Stimulated activated CD4-positive, alpha-beta T cell treated with anti-CD3 and anti-CD28 coated beads, Interleukin-15, amount 100 ng/mL, for 48 hours (primary cell): Measurements from ENCODE around the gene JARID2.

ENCODE experiments used
- DNase-seq, 2 donors: peaks; one replicate each; pipeline ENCODE4 v3.0.0-alpha.2; 2020; ENCODE audit warnings: low read depth in 2 of 2

The JARID2 gene

GRCh38 chr6:15375638-15376290 is 129.9 kb downstream of the JARID2 start:
- DNase-seq, result no peak

- DNase-seq, result no peak
Observed at GRCh38 chr6:15376900-15377487, 131.1 kb downstream of the JARID2 start.

- no peak for DNase-seq
Observed at GRCh38 chr6:15378272-15378671, 132.4 kb downstream of the JARID2 start.

- DNase-seq, result no peak
Observed at GRCh38 chr6:15378866-15379265, 133.0 kb downstream of the JARID2 start.

- DNase-seq, result no peak
Observed at GRCh38 chr6:15380351-15380750, 134.5 kb downstream of the JARID2 start.

- DNase-seq, result no peak
Observed at GRCh38 chr6:15382089-15382488, 136.2 kb downstream of the JARID2 start.

- DNase-seq, result no peak
Observed at GRCh38 chr6:15382712-15383111, 136.8 kb downstream of the JARID2 start.

- DNase-seq, result no peak
Observed at GRCh38 chr6:15384901-15385300, 139.0 kb downstream of the JARID2 start.

GRCh38 chr6:15385521-15385920 is 139.7 kb downstream of the JARID2 start:
- no peak for DNase-seq

- DNase-seq, result no peak
Observed at GRCh38 chr6:15386110-15386755, 140.4 kb downstream of the JARID2 start.

- DNase-seq, result no peak
Observed at GRCh38 chr6:15386756-15387112, 140.9 kb downstream of the JARID2 start.

GRCh38 chr6:15387118-15387517 is 141.2 kb downstream of the JARID2 start:
- DNase-seq, result no peak

GRCh38 chr6:15389084-15389764 is 143.4 kb downstream of the JARID2 start:
- no peak for DNase-seq

- DNase-seq, result no peak
Observed at GRCh38 chr6:15389765-15390723, 144.2 kb downstream of the JARID2 start.

- DNase-seq, result no peak
Observed at GRCh38 chr6:15391500-15391899, 145.6 kb downstream of the JARID2 start.

GRCh38 chr6:15392182-15392581 is 146.3 kb downstream of the JARID2 start:
- no peak for DNase-seq

- no peak for DNase-seq
Observed at GRCh38 chr6:15393605-15394004, 147.7 kb downstream of the JARID2 start.

GRCh38 chr6:15395087-15395486 is 149.2 kb downstream of the JARID2 start:
- DNase-seq, result no peak

GRCh38 chr6:15396808-15397207 is 150.9 kb downstream of the JARID2 start:
- no peak for DNase-seq

GRCh38 chr6:15398633-15399275 is 152.9 kb downstream of the JARID2 start:
- no peak for DNase-seq
